HepG2 (cell line): Measurements from ENCODE around the gene MEF2A. TPM values are rescaled to one million over a fixed set of nuclear protein-coding genes. Genes with fewer than 3 reads are reported as not detected.

Experiments used
- ATAC-seq: fragments of 200-7000 bp; cut with Tn5 transposase; 3 replicates; pipeline ENCODE4 v1.9.1; 2020; ENCODE audit warnings: mild to moderate bottlenecking, moderate library complexity
- BruUV-seq: library from RNA; stranded (reverse); fragments of 400-500 nt; replicated peaks from 2 replicates; lab custom pipeline; 2021; lab: Mats Ljungman, UMichigan
- CTCF ChIA-PET: fragments of 300-600 bp; formaldehyde crosslinking; extraction: SDS; loops from one replicate; lab custom pipeline; 2021; ENCODE audit warnings: low total read pairs, inconsistent platforms, low intra/inter-chr PET ratio; lab: Yijun Ruan, JAX
- POLR2A ChIA-PET: fragments of 350-600 bp; sonication (Branson Sonifier 250); formaldehyde crosslinking; loops from one replicate; lab custom pipeline; 2020; ENCODE audit warnings: antibody characterized with exemption, inconsistent platforms; lab: Yijun Ruan, JAX
- DNase-seq: peaks from one replicate; pipeline ENCODE4 v3.0.0-alpha.2; 2015; ENCODE audit warnings: low spot score
- FAIRE-seq: peaks from 3 replicates; lab custom pipeline; 2011; peaks lifted over from hg19 to GRCh38; lab: Jason Lieb, UNC
- H2AFZ ChIP-seq: one replicate; pipeline ENCODE4 v1.6.1; 2011; ENCODE audit warnings: low read length, inconsistent platforms
- H3K27ac ChIP-seq: fragments of 300-600 bp; 3 replicates; pipeline ENCODE4 v1.8.0; 2011; ENCODE audit warnings: mixed run types, mild to moderate bottlenecking, mixed read lengths, low read length, inconsistent platforms; ENCODE audit not compliant: insufficient read depth; ENCODE audit errors: extremely low read length
- H3K27me3 ChIP-seq, 2 experiments: fragments of 200-600 bp in 1 of 2; 2 replicates in 1 of 2; 3 replicates in 1 of 2; pipeline versions ENCODE4 v1.6.0 to v1.8.0; 2011; ENCODE audit warnings: low read length in 2 of 2, mild to moderate bottlenecking in 2 of 2, moderate library complexity in 2 of 2, inconsistent platforms in 1 of 2; ENCODE audit not compliant: insufficient read depth in 2 of 2, control insufficient read depth in 1 of 2
- H3K36me3 ChIP-seq, 2 experiments: fragments of 200-600 bp in 1 of 2; replicated peaks in 1 of 2; 2 replicates in 1 of 2; 3 replicates in 1 of 2; pipeline versions ENCODE4 v1.5.1 to v1.8.0; 2011; ENCODE audit warnings: low read length in 2 of 2, inconsistent platforms in 1 of 2; ENCODE audit not compliant: insufficient read depth in 2 of 2, control insufficient read depth in 1 of 2
- H3K4me1 ChIP-seq: 2 replicates; pipeline ENCODE4 v1.5.1; 2012; ENCODE audit warnings: low read length, inconsistent platforms; ENCODE audit not compliant: insufficient read depth
- H3K4me2 ChIP-seq: 2 replicates; pipeline ENCODE4 v1.6.0; 2011; ENCODE audit warnings: low read depth, low read length, inconsistent platforms
- H3K4me3 ChIP-seq, 3 experiments: fragments of 200-600 bp in 1 of 3; sonication (generic), shearing (Covaris generic) in 1 of 3; replicated peaks in 1 of 3; 2 replicates each; pipeline ENCODE4 v1.5.1; 2011 to 2016; ENCODE audit warnings: low read length in 3 of 3, inconsistent platforms in 2 of 3, low read depth in 2 of 3, mild to moderate bottlenecking in 2 of 3, control low read depth in 1 of 3, mixed read lengths in 1 of 3; ENCODE audit not compliant: insufficient read depth in 1 of 3
- H3K79me2 ChIP-seq: one replicate; pipeline ENCODE4 v1.6.1; 2011; ENCODE audit warnings: low read length, inconsistent platforms; ENCODE audit not compliant: insufficient read depth
- H3K9ac ChIP-seq: 2 replicates; pipeline ENCODE4 v1.6.0; 2011; ENCODE audit warnings: mild to moderate bottlenecking, low read depth, low read length, inconsistent platforms; ENCODE audit not compliant: insufficient read depth
- H3K9me3 ChIP-seq: 2 replicates; pipeline ENCODE4 v1.5.1; 2012; ENCODE audit warnings: mild to moderate bottlenecking, low read length
- H4K20me1 ChIP-seq: 2 replicates; pipeline ENCODE4 v1.6.0; 2011; ENCODE audit warnings: inconsistent platforms, mild to moderate bottlenecking, low read length, moderate library complexity; ENCODE audit not compliant: insufficient read depth
- CCAR2 ChIP-seq: fragments of 200-400 bp; formaldehyde crosslinking; optimal IDR thresholded peaks from 2 replicates; pipeline ENCODE3; 2018; ENCODE audit warnings: low read depth, mild to moderate bottlenecking, low read length, moderate library complexity
- CENPT ChIP-seq: sonication (generic); formaldehyde crosslinking; IDR thresholded peaks from 2 replicates; pipeline ENCODE4 v1.8.0; 2022; ENCODE audit warnings: low read depth, mild to moderate bottlenecking, moderate library complexity, missing genetic modification reagents
- ELF1 ChIP-seq: sonication (generic); formaldehyde crosslinking; IDR thresholded peaks from 2 replicates; pipeline ENCODE4 v1.4.0; 2020; ENCODE audit warnings: missing genetic modification reagents
- FOXA1 ChIP-seq, 2 experiments: fragments of 450-650 bp in 1 of 2; sonication (generic) in 1 of 2; formaldehyde crosslinking in 1 of 2; IDR thresholded peaks; 2 replicates each; pipeline versions ENCODE4 v1.4.0 to v1.6.1; 2016 to 2020; ENCODE audit warnings: missing genetic modification reagents in 1 of 2
- ISL2 ChIP-seq: sonication (generic); formaldehyde crosslinking; IDR thresholded peaks from 2 replicates; pipeline ENCODE4 v1.5.0; 2020; ENCODE audit warnings: missing genetic modification reagents
- NONO ChIP-seq, 2 experiments: fragments of 450-650 bp in 1 of 2; sonication (generic) in 1 of 2; formaldehyde crosslinking in 1 of 2; IDR thresholded peaks in 1 of 2; conservative IDR thresholded peaks in 1 of 2; 2 replicates each; pipeline versions ENCODE4 v1.6.1 to v1.8.0; 2017 to 2022; ENCODE audit warnings: mild to moderate bottlenecking in 1 of 2, missing genetic modification reagents in 1 of 2, moderate library complexity in 1 of 2
- REPIN1 ChIP-seq: sonication (generic); formaldehyde crosslinking; IDR thresholded peaks from 2 replicates; pipeline ENCODE4 v1.8.0; 2022; ENCODE audit warnings: missing genetic modification reagents, low read depth, mild to moderate bottlenecking, borderline replicate concordance
- SAFB2 ChIP-seq: sonication (generic); formaldehyde crosslinking; IDR thresholded peaks from 2 replicates; pipeline ENCODE4 v1.5.1; 2020; ENCODE audit warnings: missing genetic modification reagents, low read depth, mild to moderate bottlenecking, borderline replicate concordance
- SIX1 ChIP-seq: sonication (generic); formaldehyde crosslinking; IDR thresholded peaks from 2 replicates; pipeline ENCODE4 v1.4.0; 2020; ENCODE audit warnings: missing genetic modification reagents, borderline replicate concordance
- SMAD9 ChIP-seq: sonication (generic); formaldehyde crosslinking; IDR thresholded peaks from 2 replicates; pipeline ENCODE4 v1.5.1; 2020; ENCODE audit warnings: mild to moderate bottlenecking, missing genetic modification reagents
- SMARCE1 ChIP-seq: fragments of 450-650 bp; IDR thresholded peaks from 2 replicates; pipeline ENCODE4 v1.6.1; 2017; ENCODE audit warnings: borderline replicate concordance
- ZNF281 ChIP-seq: sonication (generic); formaldehyde crosslinking; IDR thresholded peaks from 2 replicates; pipeline ENCODE4 v1.4.0; 2020; ENCODE audit warnings: missing genetic modification reagents, borderline replicate concordance
- ZNF292 ChIP-seq: sonication (generic); formaldehyde crosslinking; IDR thresholded peaks from 2 replicates; pipeline ENCODE4 v1.8.1; 2022; ENCODE audit warnings: mild to moderate bottlenecking, low read depth, missing genetic modification reagents, borderline replicate concordance
- ZNF703 ChIP-seq: sonication (generic); formaldehyde crosslinking; IDR thresholded peaks from 2 replicates; pipeline ENCODE4 v1.5.1; 2020; ENCODE audit warnings: missing genetic modification reagents, mild to moderate bottlenecking, moderate library complexity, borderline replicate concordance
- ZNF782 ChIP-seq: sonication (generic); formaldehyde crosslinking; IDR thresholded peaks from 2 replicates; pipeline ENCODE4 v1.4.0; 2020; ENCODE audit warnings: missing genetic modification reagents, mild to moderate bottlenecking, borderline replicate concordance
- WGBS: methylation state at CpG from one replicate; pipeline ENCODE4 v1.1.6; 2017; ENCODE audit warnings: low lambda C conversion rate; 5-methylcytosine and 5-hydroxymethylcytosine counted together
- in situ Hi-C: cut with HindIII; loops from 2 replicates; pipeline ENCODE4 v1.10.0; 2017; ENCODE audit warnings: low pct_unique_long_range_greater_than_20kb; ENCODE audit not compliant: extremely low pct_ligation_motif_present
- intact Hi-C: fragments of 100-400 bp; cut with micrococcal nuclease; formaldehyde crosslinking; loops from one replicate; pipeline ENCODE4 v1.10.0; 2022; ENCODE audit not compliant: unreplicated experiment
- polyA plus RNA-seq, 8 experiments: library from polyadenylated mRNA; depleted of rRNA in 3 of 8; stranded (reverse) in 7 of 8; unstranded in 1 of 8; fragments of >200 nt; fragmentation: Illumina TruSeq in 4 of 8; extraction: Trizol in 4 of 8; gene quantifications; 2 replicates each; pipeline versions ENCODE4 v1.2.1 to v1.2.3, GENCODE V29; 2011 to 2016; ENCODE audit warnings: low read depth in 4 of 8, missing spikeins in 1 of 8, mixed read lengths in 1 of 8; ENCODE audit not compliant: insufficient read depth in 1 of 8
- total RNA-seq, 5 experiments: library from RNA; depleted of rRNA; stranded (reverse); fragments of >200 nt; fragmentation: Illumina TruSeq; extraction: Trizol; gene quantifications; 2 replicates each; pipeline ENCODE4 v1.2.3, GENCODE V29; 2016; ENCODE audit warnings: low read depth in 1 of 5
- TF ChIP-seq, protein P1 (sequence below): IDR thresholded peaks from 2 replicates; pipeline ENCODE4 v1.6.1; 2016; ENCODE audit warnings: mild to moderate bottlenecking

Gene MEF2A
- total and polyA plus RNA-seq, 2 of the 13 experiments (the other 11 are each of a cell fraction or from before 2014, with no cell fraction given): 15.2 to 24.4 TPM

- H3K36me3 ChIP-seq: 0 out of 5 replicates have a peak, but pooled peaks cover 0 to 3% of the 10 kb centered on the region in 2 experiments
- H3K4me2 ChIP-seq: no peak overlapping the region
- no peak overlapping the region for H3K4me3 ChIP-seq
- H3K9ac ChIP-seq: no peak overlapping the region
- no peak overlapping the region for H3K27ac ChIP-seq
- ChIA-PET CTCF (no interaction called here), POLR2A (no interaction called here)
- ATAC-seq (no peak), FAIRE-seq (no peak), DNase-seq (no peak)
- TF ChIP-seq ISL2 (CRISPR knock-in tag): no peak
- no peak for TF ChIP-seq ZNF281 (CRISPR knock-in tag)
- TF ChIP-seq ZNF292 (CRISPR knock-in tag): no peak
- TF ChIP-seq ELF1: no peak
- no peak for TF ChIP-seq SIX1 (CRISPR knock-in tag)
- TF ChIP-seq, protein P1, sequence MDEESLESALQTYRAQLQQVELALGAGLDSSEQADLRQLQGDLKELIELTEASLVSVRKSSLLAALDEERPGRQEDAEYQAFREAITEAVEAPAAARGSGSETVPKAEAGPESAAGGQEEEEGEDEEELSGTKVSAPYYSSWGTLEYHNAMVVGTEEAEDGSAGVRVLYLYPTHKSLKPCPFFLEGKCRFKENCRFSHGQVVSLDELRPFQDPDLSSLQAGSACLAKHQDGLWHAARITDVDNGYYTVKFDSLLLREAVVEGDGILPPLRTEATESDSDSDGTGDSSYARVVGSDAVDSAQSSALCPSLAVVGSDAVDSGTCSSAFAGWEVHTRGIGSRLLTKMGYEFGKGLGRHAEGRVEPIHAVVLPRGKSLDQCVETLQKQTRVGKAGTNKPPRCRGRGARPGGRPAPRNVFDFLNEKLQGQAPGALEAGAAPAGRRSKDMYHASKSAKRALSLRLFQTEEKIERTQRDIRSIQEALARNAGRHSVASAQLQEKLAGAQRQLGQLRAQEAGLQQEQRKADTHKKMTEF: no peak
- no peak for TF ChIP-seq ZNF782 (CRISPR knock-in tag)
- TF ChIP-seq ZNF703 (CRISPR knock-in tag): no peak
- TF ChIP-seq SMARCE1: no peak
- TF ChIP-seq SAFB2 (CRISPR knock-in tag): no peak
- no peak for TF ChIP-seq CENPT (CRISPR knock-in tag)
- no peak for TF ChIP-seq NONO (IDR thresholded peaks at IDR 0.05)
- no peak for TF ChIP-seq NONO (CRISPR knock-in tag; conservative IDR thresholded peaks at IDR 0.05)
- TF ChIP-seq REPIN1 (CRISPR knock-in tag): no peak
- no peak for TF ChIP-seq CCAR2
- no peak for TF ChIP-seq SMAD9 (CRISPR knock-in tag)
- no peak for TF ChIP-seq FOXA1 (IDR thresholded peaks at IDR 0.05)
- TF ChIP-seq FOXA1 (CRISPR knock-in tag; IDR thresholded peaks at IDR 0.05): no peak
- in situ Hi-C loops: no loop called here
- H3K27me3 ChIP-seq: no peaks in the 10 kb centered on the region
- BruUV-seq: no TSS peak
- peaks cover 8% of the 10 kb centered on the region for H3K4me1 ChIP-seq
- peaks cover 91% of the 10 kb centered on the region for H3K79me2 ChIP-seq
- no peak overlapping the region for H2AFZ ChIP-seq
- H4K20me1 ChIP-seq: peaks cover 11% of the 10 kb centered on the region; the same call in 1 of the 2 replicates
- H3K9me3 ChIP-seq: peaks cover 19% of the 10 kb centered on the region
- WGBS: 90% methylated on average over 1 of the region's 1 CpG
- intact Hi-C loops: no loop called here
These were observed 20.3 kb downstream of the MEF2A start for GRCh38 chr15:99586121-99586520.
